HUES6 (cell line): ENCODE data around the gene MYH14.
"Not testable (repeated sequence)": the region's sequence is repeated elsewhere in the genome, so short reads cannot be mapped to it uniquely, and the experiment has no call there.

Source experiments
- H3K27ac ChIP-seq: 2 replicates; pipeline ENCODE4 v1.7.0; 2013; ENCODE audit warnings: low read depth, mild to moderate bottlenecking, low read length, inconsistent platforms
- H3K27me3 ChIP-seq: 2 replicates; pipeline ENCODE4 v1.6.1; 2013; ENCODE audit warnings: low read length; ENCODE audit not compliant: control insufficient read depth, insufficient read depth
- H3K36me3 ChIP-seq: 2 replicates; pipeline ENCODE4 v1.6.1; 2013; ENCODE audit warnings: low read length; ENCODE audit not compliant: control insufficient read depth, insufficient read depth
- H3K4me1 ChIP-seq: 2 replicates; pipeline ENCODE4 v1.6.1; 2013; ENCODE audit warnings: low read length; ENCODE audit not compliant: control insufficient read depth, insufficient read depth
- H3K4me3 ChIP-seq: 2 replicates; pipeline ENCODE4 v1.5.1; 2013; ENCODE audit warnings: low read depth, low read length
- H3K9ac ChIP-seq: one replicate; pipeline ENCODE4 v1.6.1; 2013; ENCODE audit warnings: mild to moderate bottlenecking, low read length
- H3K9me3 ChIP-seq: 2 replicates; pipeline ENCODE4 v1.6.1; 2013; ENCODE audit warnings: low read depth, low read length; ENCODE audit not compliant: control insufficient read depth, insufficient read depth

Gene MYH14

GRCh38 chr19:50224986-50225747 lies 21.7 kb downstream of the MYH14 start:
- no peaks in the 10 kb centered on the region for H3K27me3 ChIP-seq
- H3K36me3 ChIP-seq, result peaks cover 8% of the 10 kb centered on the region
- peaks cover 5% of the 10 kb centered on the region; the same call in 1 of the 2 replicates for H3K9me3 ChIP-seq
- H3K4me3 ChIP-seq, result no peak overlapping the region
- H3K9ac ChIP-seq, result no peak overlapping the region
- H3K4me1 ChIP-seq, result no peaks in the 10 kb centered on the region
- H3K27ac ChIP-seq, result no peak overlapping the region

GRCh38 chr19:50226536-50226935 lies 23.1 kb downstream of the MYH14 start:
- H3K36me3 ChIP-seq, result peaks cover 8% of the 10 kb centered on the region

GRCh38 chr19:50228153-50228552 lies 24.7 kb downstream of the MYH14 start:
- not testable (repeated sequence) for H3K9me3 ChIP-seq, H3K9ac ChIP-seq, H3K4me3 ChIP-seq, H3K36me3 ChIP-seq, H3K27me3 ChIP-seq, H3K4me1 ChIP-seq, H3K27ac ChIP-seq

More at GRCh38 chr19:50226536-50226935, 23.1 kb downstream of the MYH14 start:
- Histone ChIP-seq H3K9ac (no peak overlapping the region), H3K9me3 (peaks cover 5% of the 10 kb centered on the region; the same call in 1 of the 2 replicates), H3K27me3 (no peaks in the 10 kb centered on the region), H3K27ac (no peak overlapping the region), H3K4me3 (no peak overlapping the region), H3K4me1 (peaks cover 4% of the 10 kb centered on the region; the same call in 1 of the 2 replicates)

DNA sequence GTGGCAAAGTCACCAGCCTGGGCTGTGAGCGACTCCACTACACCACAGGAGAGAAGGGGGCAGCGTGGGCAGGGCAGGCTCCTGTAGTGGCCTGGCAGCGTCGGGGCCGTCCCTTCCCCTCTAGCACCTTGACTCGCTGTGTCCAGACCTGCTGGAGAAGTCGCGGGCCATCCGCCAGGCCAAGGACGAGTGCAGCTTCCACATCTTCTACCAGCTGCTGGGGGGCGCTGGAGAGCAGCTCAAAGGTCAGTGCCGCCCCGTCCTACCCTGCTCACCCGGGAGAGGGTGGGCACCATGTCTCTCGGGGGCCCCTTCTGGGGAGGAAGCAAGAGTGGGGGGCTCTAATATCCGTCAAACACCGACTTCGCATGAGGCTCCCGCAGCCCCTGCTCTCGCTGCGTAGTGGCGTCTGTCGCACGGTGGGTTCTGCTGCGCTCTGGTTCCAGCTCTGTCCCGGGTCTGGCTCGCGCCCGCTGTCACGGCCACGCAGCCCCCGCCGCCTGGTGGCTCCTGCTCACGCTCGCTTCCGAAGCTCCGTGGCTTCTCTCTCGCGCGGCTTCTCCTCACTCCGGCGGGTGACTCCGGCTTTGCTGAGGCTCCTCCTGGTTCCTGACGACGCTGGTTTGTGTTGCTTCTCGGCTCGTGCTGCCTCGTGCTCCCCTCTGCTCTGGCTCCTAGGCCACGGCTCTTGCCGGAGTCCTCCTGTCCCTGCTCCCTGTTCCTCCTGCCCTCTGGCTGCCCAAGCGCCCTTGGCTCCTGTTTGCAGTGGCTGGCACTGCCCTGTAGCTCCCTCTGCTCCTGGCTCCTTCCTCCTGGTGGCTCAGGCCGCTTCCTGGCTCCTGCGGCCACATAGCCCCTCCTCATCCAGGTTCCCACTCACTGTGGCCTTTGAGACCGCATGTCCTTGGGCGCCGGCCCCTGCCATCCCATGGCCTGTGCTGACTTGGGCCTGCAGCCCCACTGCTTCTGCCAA lies 27.2 kb downstream of the MYH14 start:
- no peaks in the 10 kb centered on the region for H3K36me3 ChIP-seq
- no peak overlapping the region; the same call in 1 of the 2 replicates for H3K4me3 ChIP-seq
- no peaks in the 10 kb centered on the region for H3K9me3 ChIP-seq
- H3K4me1 ChIP-seq, result peaks cover 14% of the 10 kb centered on the region
- H3K27me3 ChIP-seq, result no peaks in the 10 kb centered on the region
- no peak overlapping the region for H3K27ac ChIP-seq
- no peak overlapping the region for H3K9ac ChIP-seq

DNA sequence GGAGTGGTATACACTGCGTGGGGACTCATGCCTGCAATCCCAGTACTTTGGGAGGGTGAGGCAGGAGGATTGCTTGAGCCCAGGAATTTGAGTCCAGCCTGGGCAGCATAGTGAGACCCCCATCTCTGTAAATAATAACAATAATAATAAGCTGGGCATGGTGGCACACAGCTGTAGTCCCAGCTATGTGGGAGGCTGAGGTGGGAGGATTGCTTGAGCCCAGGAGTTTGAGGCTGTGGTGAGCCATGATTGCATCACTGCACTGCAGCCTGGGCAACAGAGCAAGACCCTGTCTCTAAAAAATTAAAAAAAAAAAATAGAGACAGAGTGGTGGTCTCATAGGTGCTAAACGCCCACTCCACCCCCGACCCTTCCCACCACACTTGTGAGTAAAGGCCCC lies 28.0 kb downstream of the MYH14 start:
- H3K4me1 ChIP-seq, result peaks cover 14% of the 10 kb centered on the region
- H3K4me3 ChIP-seq, H3K27me3 ChIP-seq, H3K27ac ChIP-seq, H3K36me3 ChIP-seq, H3K9ac ChIP-seq, H3K9me3 ChIP-seq: not testable (repeated sequence)

- Histone ChIP-seq H3K4me1 (peaks cover 14% of the 10 kb centered on the region), H3K4me3 (no peak overlapping the region), H3K27me3 (no peaks in the 10 kb centered on the region), H3K9me3 (no peaks in the 10 kb centered on the region), H3K36me3 (no peaks in the 10 kb centered on the region), H3K27ac (no peak overlapping the region), H3K9ac (no peak overlapping the region)
Observed at GRCh38 chr19:50231821-50232220, 28.4 kb downstream of the MYH14 start.

- H3K9me3 ChIP-seq, result no peaks in the 10 kb centered on the region
- no peaks in the 10 kb centered on the region for H3K27me3 ChIP-seq
- H3K9ac ChIP-seq, result no peak overlapping the region
- H3K36me3 ChIP-seq, result no peaks in the 10 kb centered on the region
- no peak overlapping the region for H3K4me3 ChIP-seq
- no peak overlapping the region for H3K27ac ChIP-seq
- peaks cover 14% of the 10 kb centered on the region for H3K4me1 ChIP-seq
Observed at GRCh38 chr19:50232600-50232999, 29.2 kb downstream of the MYH14 start.

GRCh38 chr19:50233308-50233910 lies 30.0 kb downstream of the MYH14 start:
- no peak overlapping the region for H3K4me3 ChIP-seq
- no peaks in the 10 kb centered on the region for H3K9me3 ChIP-seq
- no peaks in the 10 kb centered on the region for H3K36me3 ChIP-seq
- no peaks in the 10 kb centered on the region for H3K27me3 ChIP-seq
- no peak overlapping the region for H3K27ac ChIP-seq
- peaks cover 14% of the 10 kb centered on the region for H3K4me1 ChIP-seq
- H3K9ac ChIP-seq, result no peak overlapping the region

DNA sequence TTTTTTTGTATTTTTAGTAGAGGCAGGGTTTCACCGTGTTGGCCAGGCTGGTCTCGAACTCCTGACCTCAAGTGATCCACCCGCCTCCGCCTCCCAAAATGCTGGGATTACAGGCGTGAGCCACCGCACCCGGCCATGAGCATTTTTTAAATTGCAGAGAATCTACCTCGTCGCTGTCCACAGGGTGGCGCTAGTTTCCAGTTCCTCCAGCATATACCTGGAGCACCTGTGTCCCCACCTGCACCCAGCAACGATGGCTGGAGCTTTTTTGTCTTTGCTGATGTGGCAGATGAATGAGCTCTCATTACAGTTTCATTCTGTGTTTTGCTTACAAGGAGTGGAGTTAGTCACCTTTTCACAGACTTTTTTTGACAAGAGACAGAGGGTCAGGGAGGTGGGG lies 34.1 kb downstream of the MYH14 start:
- not testable (repeated sequence) for H3K36me3 ChIP-seq, H3K9me3 ChIP-seq, H3K9ac ChIP-seq, H3K27me3 ChIP-seq, H3K4me3 ChIP-seq, H3K4me1 ChIP-seq, H3K27ac ChIP-seq

- H3K4me3 ChIP-seq, result no peak overlapping the region
- H3K36me3 ChIP-seq, result no peaks in the 10 kb centered on the region
- H3K27ac ChIP-seq, result no peak overlapping the region
- no peaks in the 10 kb centered on the region for H3K27me3 ChIP-seq
- H3K4me1 ChIP-seq, result peaks cover 10% of the 10 kb centered on the region
- H3K9me3 ChIP-seq, result peaks cover 7% of the 10 kb centered on the region; the same call in 1 of the 2 replicates
- H3K9ac ChIP-seq, result no peak overlapping the region
Observed at GRCh38 chr19:50238043-50238442, 34.6 kb downstream of the MYH14 start.
